ENCODE measurements around the gene NRXN3. TPM values are rescaled to one million over a fixed set of nuclear protein-coding genes. Genes with fewer than 3 reads are reported as not detected.

Gene NRXN3
- total RNA-seq, 2 donors from 2014 or later: 1.2 to 7.8 TPM

GRCh38 chr14:78838959-78839358 lies 668.8 kb downstream of the NRXN3 start:
- no peaks in the 10 kb centered on the region for H3K27me3 ChIP-seq
- H3K9me3 ChIP-seq: no peaks in the 10 kb centered on the region
- no peak overlapping the region for H3K4me3 ChIP-seq
- intact Hi-C loops (cut with DNase I): no loop called here
- no peaks in the 10 kb centered on the region for H3K36me3 ChIP-seq
- no peak for DNase-seq
- no peak overlapping the region for H3K27ac ChIP-seq
- no peak for TF ChIP-seq CTCF (IDR thresholded peaks at IDR 0.05)
- H3K9ac ChIP-seq (ENCODE audit: low read depth in 2 of 2, low read length in 2 of 2): no peak overlapping the region
- no peaks in the 10 kb centered on the region for H3K4me1 ChIP-seq

GRCh38 chr14:78840898-78841297 lies 670.7 kb downstream of the NRXN3 start:
- Histone ChIP-seq H3K9ac (ENCODE audit: low read depth in 2 of 2, low read length in 2 of 2) (no peak overlapping the region), H3K36me3 (no peaks in the 10 kb centered on the region), H3K9me3 (no peaks in the 10 kb centered on the region), H3K4me1 (no peaks in the 10 kb centered on the region), H3K27ac (no peak overlapping the region), H3K4me3 (no peak overlapping the region), H3K27me3 (no peaks in the 10 kb centered on the region)
- intact Hi-C loops (cut with DNase I): no loop called here
- DNase-seq: no peak
- no peak for TF ChIP-seq CTCF (IDR thresholded peaks at IDR 0.05)

- no peak for TF ChIP-seq CTCF (IDR thresholded peaks at IDR 0.05)
- H3K27me3 ChIP-seq: no peaks in the 10 kb centered on the region
- H3K9me3 ChIP-seq: no peaks in the 10 kb centered on the region
- no peak overlapping the region for H3K9ac ChIP-seq (ENCODE audit: low read depth in 2 of 2, low read length in 2 of 2)
- H3K27ac ChIP-seq: no peak overlapping the region
- DNase-seq: no peak
- H3K36me3 ChIP-seq: no peaks in the 10 kb centered on the region
- H3K4me3 ChIP-seq: no peak overlapping the region
- H3K4me1 ChIP-seq: no peaks in the 10 kb centered on the region
- intact Hi-C loops (cut with DNase I): no loop called here
Measured at GRCh38 chr14:78847801-78848200, 677.6 kb downstream of the NRXN3 start.

DNA sequence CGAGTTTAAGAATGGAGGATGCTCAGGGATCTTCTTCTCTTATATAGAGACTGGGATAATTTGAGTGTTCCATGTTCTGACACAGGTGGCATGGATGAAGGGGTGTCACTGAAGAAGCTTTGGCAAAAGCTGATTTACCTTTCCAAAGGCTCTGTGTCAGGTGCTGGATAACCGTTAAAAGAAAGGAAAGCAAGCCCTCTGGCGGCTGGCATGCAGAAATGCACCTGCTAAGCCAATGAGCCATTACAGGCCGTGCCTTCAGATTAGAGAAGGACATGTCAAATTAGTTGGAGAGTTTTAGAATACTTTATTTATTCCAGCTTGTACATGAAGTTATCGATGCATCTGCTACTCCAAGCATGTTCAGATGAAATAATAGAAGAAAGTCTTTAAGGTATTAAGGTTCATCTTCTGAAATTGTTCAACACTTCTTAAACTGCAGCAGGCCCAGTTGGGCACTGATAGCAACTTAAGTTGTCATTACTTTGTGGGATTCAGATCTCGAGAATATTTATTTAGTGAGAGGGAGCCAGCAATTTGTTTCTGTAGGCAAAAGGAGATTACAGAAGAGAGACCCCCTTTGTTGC lies 678.2 kb downstream of the NRXN3 start:
- Histone ChIP-seq H3K9me3 (no peaks in the 10 kb centered on the region), H3K4me1 (no peaks in the 10 kb centered on the region), H3K9ac (ENCODE audit: low read depth in 2 of 2, low read length in 2 of 2) (no peak overlapping the region), H3K27me3 (no peaks in the 10 kb centered on the region), H3K27ac (no peak overlapping the region), H3K36me3 (no peaks in the 10 kb centered on the region), H3K4me3 (no peak overlapping the region)
- TF ChIP-seq CTCF (IDR thresholded peaks at IDR 0.05): peak; percentile 86
- intact Hi-C loops (cut with DNase I): no loop called here
- DNase-seq: peak; percentile 19

- no peaks in the 10 kb centered on the region for H3K4me1 ChIP-seq
- no peak overlapping the region for H3K9ac ChIP-seq (ENCODE audit: low read depth in 2 of 2, low read length in 2 of 2)
- TF ChIP-seq CTCF (IDR thresholded peaks at IDR 0.05): no peak
- no peaks in the 10 kb centered on the region for H3K9me3 ChIP-seq
- no peaks in the 10 kb centered on the region for H3K36me3 ChIP-seq
- H3K27ac ChIP-seq: no peak overlapping the region
- no peak for DNase-seq
- no peak overlapping the region for H3K4me3 ChIP-seq
- H3K27me3 ChIP-seq: no peaks in the 10 kb centered on the region
- intact Hi-C loops (cut with DNase I): no loop called here
Measured at GRCh38 chr14:78849952-78850351, 679.8 kb downstream of the NRXN3 start.

All from colonic mucosa (tissue), 4 donors.